HUES64 (cell line): ENCODE measurements around the gene PARD3B.

Experiments used
- H3K27ac ChIP-seq: 2 replicates; pipeline ENCODE4 v1.7.0; 2013; ENCODE audit warnings: low read depth, low read length, inconsistent platforms
- H3K27me3 ChIP-seq: 2 replicates; pipeline ENCODE4 v1.6.1; 2013; ENCODE audit warnings: mild to moderate bottlenecking, low read length; ENCODE audit not compliant: insufficient read depth
- H3K36me3 ChIP-seq: 2 replicates; pipeline ENCODE4 v1.6.1; 2013; ENCODE audit warnings: mild to moderate bottlenecking, low read length; ENCODE audit not compliant: insufficient read depth
- H3K4me1 ChIP-seq: 2 replicates; pipeline ENCODE4 v1.6.1; 2013; ENCODE audit warnings: mild to moderate bottlenecking, low read length, moderate library complexity; ENCODE audit not compliant: insufficient read depth
- H3K4me3 ChIP-seq: 2 replicates; pipeline ENCODE4 v1.5.1; 2013; ENCODE audit warnings: mild to moderate bottlenecking, low read length, moderate library complexity
- H3K9ac ChIP-seq: 2 replicates; pipeline ENCODE4 v1.6.1; 2013; ENCODE audit warnings: mild to moderate bottlenecking, low read depth, low read length
- H3K9me3 ChIP-seq: 2 replicates; pipeline ENCODE4 v1.6.1; 2013; ENCODE audit warnings: low read depth, low read length; ENCODE audit not compliant: insufficient read depth
- WGBS: fragments of 150-250, 120-280 bp; methylation state at CpG from one replicate; pipeline ENCODE4 v1.1.7; 2013; ENCODE audit warnings: missing lambda C conversion rate; 5-methylcytosine and 5-hydroxymethylcytosine counted together

The PARD3B gene

GRCh38 chr2:204923957-204924356 is 378.7 kb downstream of the PARD3B start:
- no peaks in the 10 kb centered on the region for H3K27me3 ChIP-seq
- H3K36me3 ChIP-seq, result no peaks in the 10 kb centered on the region
- H3K4me3 ChIP-seq, result no peak overlapping the region
- H3K27ac ChIP-seq, result no peak overlapping the region
- no peaks in the 10 kb centered on the region for H3K4me1 ChIP-seq
- H3K9me3 ChIP-seq, result no peaks in the 10 kb centered on the region
- no peak overlapping the region for H3K9ac ChIP-seq

GRCh38 chr2:204931562-204931961 is 386.3 kb downstream of the PARD3B start:
- Histone ChIP-seq H3K9ac (no peak overlapping the region), H3K4me1 (peaks cover 5% of the 10 kb centered on the region; the same call in 1 of the 2 replicates), H3K27me3 (no peaks in the 10 kb centered on the region), H3K27ac (no peak overlapping the region), H3K9me3 (no peaks in the 10 kb centered on the region), H3K4me3 (no peak overlapping the region), H3K36me3 (no peaks in the 10 kb centered on the region)

GRCh38 chr2:204933735-204934374 is 388.6 kb downstream of the PARD3B start:
- Histone ChIP-seq H3K27me3 (no peaks in the 10 kb centered on the region), H3K36me3 (no peaks in the 10 kb centered on the region), H3K4me1 (peaks cover 5% of the 10 kb centered on the region; the same call in 1 of the 2 replicates), H3K9ac (no peak overlapping the region), H3K4me3 (no peak overlapping the region), H3K27ac (no peak overlapping the region), H3K9me3 (no peaks in the 10 kb centered on the region)
- 98% methylated on average over 1 of the region's 1 CpG for WGBS

- Histone ChIP-seq H3K9me3 (no peaks in the 10 kb centered on the region), H3K27ac (no peak overlapping the region), H3K9ac (no peak overlapping the region), H3K36me3 (no peaks in the 10 kb centered on the region), H3K4me3 (no peak overlapping the region), H3K27me3 (no peaks in the 10 kb centered on the region), H3K4me1 (no peaks in the 10 kb centered on the region)
- 92% methylated on average over 3 of the region's 3 CpGs for WGBS
Observed at GRCh38 chr2:204944927-204945326, 399.7 kb downstream of the PARD3B start.

- Histone ChIP-seq H3K9ac (no peak overlapping the region), H3K9me3 (no peaks in the 10 kb centered on the region), H3K27ac (no peak overlapping the region), H3K36me3 (no peaks in the 10 kb centered on the region), H3K4me1 (no peaks in the 10 kb centered on the region), H3K4me3 (no peak overlapping the region), H3K27me3 (no peaks in the 10 kb centered on the region)
- 100% methylated on average over 2 of the region's 2 CpGs for WGBS
Observed at GRCh38 chr2:204945376-204945775, 400.1 kb downstream of the PARD3B start.

DNA sequence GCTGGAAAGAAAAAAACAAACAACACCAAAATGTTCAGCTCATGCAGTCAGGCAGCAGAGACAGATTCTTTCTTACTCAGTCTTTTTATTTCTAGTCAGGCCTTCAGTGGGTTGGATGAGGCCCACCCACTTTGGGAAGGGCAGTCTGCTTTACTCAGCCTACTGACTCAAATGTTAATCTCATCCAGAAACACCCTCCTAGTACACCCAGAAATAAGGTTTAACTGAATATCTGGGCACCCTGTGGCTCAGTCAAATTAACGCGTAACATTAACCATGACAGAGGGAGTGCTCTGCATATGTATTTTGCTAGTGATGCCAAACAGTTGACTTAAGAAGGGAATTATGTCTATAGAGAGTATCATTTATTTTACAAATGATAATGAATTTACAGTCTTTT is 401.6 kb downstream of the PARD3B start:
- Histone ChIP-seq H3K27me3 (no peaks in the 10 kb centered on the region), H3K27ac (no peak overlapping the region), H3K36me3 (no peaks in the 10 kb centered on the region), H3K4me1 (no peaks in the 10 kb centered on the region), H3K4me3 (no peak overlapping the region), H3K9ac (no peak overlapping the region), H3K9me3 (no peaks in the 10 kb centered on the region)
- 100% methylated on average over 2 of the region's 2 CpGs for WGBS

- 100% methylated on average over 1 of the region's 1 CpG for WGBS
- H3K27ac ChIP-seq, result no peak overlapping the region
Observed at GRCh38 chr2:204947405-204947804, 402.1 kb downstream of the PARD3B start.

GRCh38 chr2:204948024-204948763 is 402.9 kb downstream of the PARD3B start:
- Histone ChIP-seq H3K9ac (no peak overlapping the region), H3K4me1 (no peaks in the 10 kb centered on the region), H3K36me3 (no peaks in the 10 kb centered on the region), H3K27me3 (no peaks in the 10 kb centered on the region), H3K4me3 (no peak overlapping the region), H3K9me3 (no peaks in the 10 kb centered on the region), H3K27ac (no peak overlapping the region)
- WGBS, result 96% methylated on average over 2 of the region's 3 CpGs

More at GRCh38 chr2:204947405-204947804, 402.1 kb downstream of the PARD3B start:
- Histone ChIP-seq H3K9me3 (no peaks in the 10 kb centered on the region), H3K9ac (no peak overlapping the region), H3K4me3 (no peak overlapping the region), H3K27me3 (no peaks in the 10 kb centered on the region), H3K36me3 (no peaks in the 10 kb centered on the region), H3K4me1 (no peaks in the 10 kb centered on the region)

DNA sequence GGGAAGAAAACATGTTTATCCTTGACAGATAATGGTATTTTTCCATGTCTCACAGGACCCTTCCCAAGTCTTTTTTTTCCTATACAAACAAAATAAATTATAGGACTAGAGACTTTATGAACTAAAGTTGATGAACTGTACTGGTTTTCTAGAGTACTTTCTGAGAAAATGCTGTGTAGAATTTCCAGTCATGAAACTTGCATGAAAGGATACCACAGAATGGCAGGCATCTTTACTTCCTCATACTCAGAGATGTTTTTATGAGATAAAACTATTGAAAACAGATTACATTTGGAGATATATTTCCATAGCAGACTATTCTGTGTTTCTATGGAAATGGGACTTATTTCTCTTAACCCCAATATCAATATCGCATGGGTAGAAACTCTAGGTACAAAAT is 403.5 kb downstream of the PARD3B start:
- H3K36me3 ChIP-seq, result no peaks in the 10 kb centered on the region
- no peaks in the 10 kb centered on the region for H3K27me3 ChIP-seq
- no peaks in the 10 kb centered on the region for H3K4me1 ChIP-seq
- H3K27ac ChIP-seq, result no peak overlapping the region
- H3K9ac ChIP-seq, result no peak overlapping the region
- WGBS, result no CpG with 5 or more reads among the region's 1 CpG
- no peaks in the 10 kb centered on the region for H3K9me3 ChIP-seq
- no peak overlapping the region for H3K4me3 ChIP-seq

DNA sequence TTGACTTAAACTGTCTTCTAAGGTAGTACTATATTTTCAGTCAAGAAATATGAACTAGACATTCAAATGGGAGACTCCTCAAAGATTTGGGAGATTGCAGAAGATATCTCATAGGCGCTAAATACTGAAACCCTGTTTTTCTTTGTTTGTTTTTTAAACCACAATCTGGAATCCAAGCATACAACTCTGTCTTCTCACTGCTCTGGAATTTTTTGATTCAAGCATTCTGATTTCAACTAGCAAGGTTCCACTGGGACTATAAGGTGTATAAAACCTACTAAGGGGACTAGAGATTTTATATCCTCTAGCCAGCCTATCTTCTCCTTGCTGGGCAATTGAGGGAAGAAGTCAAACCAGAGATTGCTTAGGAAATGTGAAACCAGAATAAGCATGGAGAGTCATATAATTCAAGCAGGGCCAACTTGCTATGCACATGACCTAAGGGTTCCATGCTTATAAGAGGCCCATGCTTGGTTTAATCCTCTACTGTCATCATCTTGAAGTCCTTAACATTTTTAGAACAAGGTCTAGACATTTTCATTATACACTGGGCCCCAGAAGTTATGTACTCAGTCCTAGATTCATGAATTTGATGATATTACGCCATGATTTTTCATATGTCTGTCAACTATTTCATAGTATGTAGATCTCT is 405.5 kb downstream of the PARD3B start:
- no peak overlapping the region for H3K27ac ChIP-seq
- no peaks in the 10 kb centered on the region for H3K36me3 ChIP-seq
- no peaks in the 10 kb centered on the region for H3K27me3 ChIP-seq
- no peaks in the 10 kb centered on the region for H3K9me3 ChIP-seq
- no peak overlapping the region for H3K4me3 ChIP-seq
- H3K4me1 ChIP-seq, result no peaks in the 10 kb centered on the region
- WGBS, result 95% methylated on average over 2 of the region's 2 CpGs
- no peak overlapping the region for H3K9ac ChIP-seq

DNA sequence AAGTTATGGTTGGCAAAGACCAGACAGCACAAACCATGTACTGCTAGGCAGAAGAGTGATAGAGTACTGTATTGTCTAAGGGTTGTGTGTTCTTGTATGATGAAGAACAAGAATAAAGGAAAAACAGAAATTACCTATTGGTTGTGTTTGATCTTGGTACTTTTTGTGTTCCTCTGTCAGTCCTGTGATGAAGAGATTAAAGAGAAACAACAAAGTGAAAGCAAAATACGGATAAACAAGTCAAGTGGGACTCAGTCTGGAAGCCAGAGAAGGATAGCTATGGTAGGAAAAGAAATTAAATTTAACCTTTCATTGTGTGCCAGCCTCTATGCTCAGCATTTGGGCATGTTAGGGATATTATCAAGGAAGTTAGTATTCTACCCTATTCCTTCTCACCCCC is 413.1 kb downstream of the PARD3B start:
- 87% methylated on average over 1 of the region's 1 CpG for WGBS
- H3K4me1 ChIP-seq, result no peaks in the 10 kb centered on the region
- no peaks in the 10 kb centered on the region for H3K27me3 ChIP-seq
- H3K36me3 ChIP-seq, result no peaks in the 10 kb centered on the region
- H3K9me3 ChIP-seq, result no peaks in the 10 kb centered on the region
- H3K27ac ChIP-seq, result no peak overlapping the region
- no peak overlapping the region for H3K4me3 ChIP-seq
- no peak overlapping the region for H3K9ac ChIP-seq
